ENCODE data around the gene PLA2G4E. TPM values are rescaled to one million over a fixed set of nuclear protein-coding genes. Genes with fewer than 3 reads are reported as not detected.

PLA2G4E gene
- total RNA-seq, 2 donors from 2014 or later, result 0.13 TPM; not detected in 1

DNA sequence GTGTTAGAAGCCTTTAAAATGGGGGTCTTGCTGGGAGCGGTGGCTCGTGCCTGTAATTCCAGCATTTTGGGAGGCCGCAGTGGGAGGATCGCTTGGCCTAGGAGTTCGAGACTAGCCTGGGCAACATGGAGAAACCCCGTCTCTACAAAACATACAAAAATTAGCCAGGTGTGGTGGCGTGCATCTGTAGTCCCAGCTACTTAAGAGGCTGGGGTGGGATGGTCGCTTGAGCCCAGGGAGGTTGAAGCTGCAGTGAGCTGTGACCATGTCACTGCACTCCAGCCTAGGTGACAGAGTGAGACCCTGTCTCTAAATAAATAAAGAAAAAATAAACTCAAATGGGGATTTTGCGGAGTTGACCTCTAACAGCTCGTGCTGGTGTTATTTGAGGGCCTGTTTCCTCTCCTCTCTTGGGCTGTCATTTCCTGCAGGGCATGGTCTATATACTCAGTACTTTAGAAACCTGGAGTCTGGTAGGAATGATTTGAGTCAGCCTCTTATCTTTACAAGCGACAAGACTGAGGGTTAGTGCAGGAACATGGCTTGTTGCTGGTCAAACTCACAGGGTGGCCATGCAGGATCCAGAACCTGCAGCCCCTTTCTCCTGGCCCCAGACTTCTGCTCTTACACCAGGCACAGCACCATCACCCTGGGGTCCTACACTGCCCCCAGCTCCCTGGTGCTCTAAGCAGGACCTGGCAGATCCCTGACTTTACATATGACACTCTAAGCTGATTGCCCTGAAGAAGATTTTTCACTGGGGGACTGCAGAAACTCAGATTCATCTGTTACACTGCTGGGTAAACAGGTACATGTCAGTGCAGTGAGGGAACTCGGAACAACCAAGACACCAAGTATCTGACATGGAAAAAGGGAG lies 63.6 kb downstream of the PLA2G4E start:
- Mint-ChIP-seq H3K27ac (peak overlapping the region; percentile 69), H3K4me1 (peaks cover 15% of the 10 kb centered on the region), H3K9me3 (no peaks in the 10 kb centered on the region), H3K4me3 (peak overlapping the region; percentile 50), H3K27me3 (no peaks in the 10 kb centered on the region), H3K36me3 (ENCODE audit: low read depth) (peaks cover 81% of the 10 kb centered on the region)
- peak; percentile 99 for ATAC-seq (replicated peaks)

DNA sequence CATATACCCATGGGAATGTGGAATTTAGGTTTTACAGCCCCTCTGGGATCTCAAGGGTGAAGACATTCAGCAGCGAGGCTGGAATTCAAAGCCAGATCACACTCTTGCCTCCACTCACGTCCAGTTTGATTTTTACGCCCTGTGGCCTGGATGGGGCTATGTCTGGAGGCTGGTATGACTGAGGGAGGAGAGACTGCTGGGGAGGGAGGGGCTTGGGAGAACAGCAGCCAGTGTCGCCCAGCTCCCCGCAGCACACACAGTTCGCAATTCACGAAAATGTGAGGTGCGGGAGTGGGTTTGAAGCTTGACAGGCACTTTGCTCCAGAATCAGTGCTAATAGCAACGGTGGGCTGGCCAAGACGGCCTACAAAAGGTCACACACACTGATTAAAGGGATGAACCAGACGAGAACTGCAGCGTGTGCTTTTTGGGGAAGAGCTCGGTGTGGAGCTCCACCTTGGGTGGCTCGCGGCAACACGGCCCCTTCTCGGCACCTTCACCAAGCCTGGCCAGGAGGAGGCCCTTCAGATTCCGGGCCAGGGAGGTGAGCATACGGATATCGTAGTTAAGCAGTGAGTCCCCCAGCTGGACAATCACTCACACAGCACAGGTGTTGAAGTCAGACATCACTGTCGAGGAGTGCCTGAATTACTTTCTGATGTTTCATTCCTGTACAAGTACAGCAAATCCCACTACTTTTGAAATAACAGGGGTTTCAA lies 64.9 kb downstream of the PLA2G4E start:
- Mint-ChIP-seq H3K9me3 (no peaks in the 10 kb centered on the region), H3K36me3 (ENCODE audit: low read depth) (peaks cover 88% of the 10 kb centered on the region), H3K27ac (no peak overlapping the region), H3K27me3 (no peaks in the 10 kb centered on the region), H3K4me3 (no peak overlapping the region), H3K4me1 (peaks cover 7% of the 10 kb centered on the region)
- ATAC-seq (replicated peaks), result no peak

DNA sequence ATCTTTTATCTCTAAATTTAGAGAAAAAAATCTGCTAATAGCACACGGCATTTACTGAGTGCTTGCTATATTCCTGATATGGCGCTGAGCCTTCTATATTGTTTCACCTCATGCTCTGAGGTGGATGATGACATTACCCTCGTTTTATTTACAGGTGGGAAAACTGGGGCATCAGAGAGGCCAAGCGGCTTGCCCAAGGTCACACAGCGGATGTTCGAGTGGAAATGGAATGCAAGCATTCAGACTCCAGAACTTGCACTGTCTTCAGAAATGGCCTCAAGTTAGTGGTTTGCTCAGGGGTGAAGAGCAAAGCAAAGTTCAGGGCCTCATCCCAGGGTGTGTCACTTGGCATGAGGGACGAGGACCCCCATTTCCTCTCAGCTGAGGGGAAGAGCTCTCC lies 65.7 kb downstream of the PLA2G4E start:
- H3K36me3 Mint-ChIP-seq (ENCODE audit: low read depth), result peaks cover 96% of the 10 kb centered on the region
- no peak overlapping the region for H3K4me3 Mint-ChIP-seq
- peaks cover 7% of the 10 kb centered on the region for H3K4me1 Mint-ChIP-seq
- no peaks in the 10 kb centered on the region for H3K9me3 Mint-ChIP-seq
- H3K27ac Mint-ChIP-seq, result no peak overlapping the region
- H3K27me3 Mint-ChIP-seq, result no peaks in the 10 kb centered on the region
- no peak for ATAC-seq (replicated peaks)

DNA sequence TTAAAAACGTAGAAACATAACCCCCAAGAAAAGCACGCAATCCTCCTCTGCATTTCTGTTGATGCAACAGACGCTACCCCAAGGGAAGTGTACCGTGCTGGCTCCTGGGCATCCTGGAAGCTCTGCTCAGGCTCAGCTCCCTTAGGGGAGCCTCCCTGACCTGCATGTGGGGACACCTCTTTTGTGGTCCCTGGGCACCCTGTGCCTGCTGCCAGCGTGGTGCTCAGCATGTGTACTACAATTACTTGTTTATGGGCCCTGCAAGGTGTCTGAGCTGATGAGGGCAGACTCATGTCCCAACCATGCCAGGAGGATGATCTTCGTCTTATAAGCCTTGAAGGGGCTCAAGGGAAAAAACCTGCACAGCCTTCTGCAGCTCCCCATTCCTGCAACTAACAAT lies 66.8 kb downstream of the PLA2G4E start:
- H3K4me1 Mint-ChIP-seq, result peaks cover 7% of the 10 kb centered on the region
- H3K36me3 Mint-ChIP-seq (ENCODE audit: low read depth), result peaks cover 96% of the 10 kb centered on the region
- no peaks in the 10 kb centered on the region for H3K9me3 Mint-ChIP-seq
- no peak overlapping the region for H3K4me3 Mint-ChIP-seq
- no peak overlapping the region for H3K27ac Mint-ChIP-seq
- ATAC-seq (replicated peaks), result no peak
- no peaks in the 10 kb centered on the region for H3K27me3 Mint-ChIP-seq

DNA sequence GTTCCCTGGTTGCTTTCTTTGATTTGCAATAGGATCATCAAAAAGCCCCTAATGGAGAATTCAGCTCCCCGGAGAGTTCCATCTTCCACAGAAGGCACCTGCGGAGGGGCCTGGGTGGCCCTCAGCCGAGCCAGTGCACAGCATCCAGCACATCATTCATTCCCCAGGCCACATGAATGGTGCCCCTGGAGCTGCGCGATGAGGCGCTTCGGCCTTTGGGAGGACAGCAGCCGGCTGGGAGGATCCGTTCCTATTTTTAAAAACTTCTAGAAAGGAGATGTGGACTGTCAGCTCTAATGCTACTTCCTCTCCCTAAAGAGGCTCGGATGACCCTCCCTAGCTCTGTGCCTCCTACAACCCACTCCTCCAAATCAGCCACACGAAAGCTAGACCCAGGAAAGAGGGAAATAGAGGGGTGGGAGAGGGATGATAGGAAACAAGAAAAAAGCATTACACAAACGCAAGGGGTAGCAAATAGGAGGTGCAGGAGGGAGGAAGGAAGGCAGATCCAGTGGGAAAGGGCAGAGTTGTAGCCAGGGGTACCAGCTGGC lies 68.8 kb downstream of the PLA2G4E start:
- H3K27ac Mint-ChIP-seq, result peak overlapping the region; percentile 25
- H3K4me3 Mint-ChIP-seq, result no peak overlapping the region
- no peaks in the 10 kb centered on the region for H3K4me1 Mint-ChIP-seq
- H3K27me3 Mint-ChIP-seq, result no peaks in the 10 kb centered on the region
- H3K9me3 Mint-ChIP-seq, result no peaks in the 10 kb centered on the region
- H3K36me3 Mint-ChIP-seq (ENCODE audit: low read depth), result peaks cover 83% of the 10 kb centered on the region
- no peak for ATAC-seq (replicated peaks)

DNA sequence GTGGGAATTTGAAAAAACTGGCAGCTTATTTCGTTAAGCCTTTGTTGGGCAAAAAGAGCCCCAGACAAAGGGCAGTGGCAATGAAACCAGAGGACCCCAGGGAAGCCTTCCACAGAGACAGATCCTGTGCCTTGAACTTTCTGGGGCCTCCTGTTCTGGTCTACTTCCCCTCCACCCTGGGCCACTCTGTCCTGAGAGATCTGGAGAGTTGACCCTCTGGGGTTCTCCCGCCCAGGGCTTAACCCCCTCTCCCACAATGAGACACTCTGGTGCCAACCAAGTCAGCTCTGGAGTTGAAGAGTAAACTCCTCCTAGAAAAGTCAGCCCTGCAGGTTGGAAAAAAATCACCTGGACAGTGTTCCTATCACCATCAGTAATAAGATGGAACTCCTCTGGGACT lies 69.3 kb downstream of the PLA2G4E start:
- H3K4me1 Mint-ChIP-seq, result no peaks in the 10 kb centered on the region
- ATAC-seq (replicated peaks), result no peak
- peaks cover 80% of the 10 kb centered on the region for H3K36me3 Mint-ChIP-seq (ENCODE audit: low read depth)
- no peaks in the 10 kb centered on the region for H3K27me3 Mint-ChIP-seq
- H3K27ac Mint-ChIP-seq, result peak overlapping the region; percentile 25
- H3K9me3 Mint-ChIP-seq, result no peaks in the 10 kb centered on the region
- no peak overlapping the region for H3K4me3 Mint-ChIP-seq

DNA sequence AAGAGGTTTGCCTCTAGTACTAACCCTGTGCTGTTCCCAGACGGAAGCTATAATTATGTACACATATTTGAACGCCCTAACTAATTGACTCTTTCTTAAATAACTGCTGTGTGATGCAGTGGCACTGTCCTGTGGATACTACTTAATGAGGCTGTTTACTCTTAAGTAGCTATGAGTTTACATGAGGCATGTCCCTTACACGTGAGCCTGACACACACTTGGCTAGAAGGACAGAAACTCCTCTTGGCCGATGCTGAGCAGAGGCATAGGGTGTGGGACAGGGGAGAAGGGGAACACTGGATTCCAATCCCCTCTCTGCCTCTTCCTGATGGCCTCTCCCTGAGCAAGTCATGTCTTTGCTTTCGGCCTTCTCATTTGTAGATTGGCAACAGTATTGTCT lies 70.4 kb downstream of the PLA2G4E start:
- Mint-ChIP-seq H3K27ac (no peak overlapping the region), H3K4me1 (no peaks in the 10 kb centered on the region), H3K27me3 (no peaks in the 10 kb centered on the region), H3K36me3 (ENCODE audit: low read depth) (peaks cover 79% of the 10 kb centered on the region), H3K4me3 (no peak overlapping the region), H3K9me3 (no peaks in the 10 kb centered on the region)
- ATAC-seq (replicated peaks), result no peak

DNA sequence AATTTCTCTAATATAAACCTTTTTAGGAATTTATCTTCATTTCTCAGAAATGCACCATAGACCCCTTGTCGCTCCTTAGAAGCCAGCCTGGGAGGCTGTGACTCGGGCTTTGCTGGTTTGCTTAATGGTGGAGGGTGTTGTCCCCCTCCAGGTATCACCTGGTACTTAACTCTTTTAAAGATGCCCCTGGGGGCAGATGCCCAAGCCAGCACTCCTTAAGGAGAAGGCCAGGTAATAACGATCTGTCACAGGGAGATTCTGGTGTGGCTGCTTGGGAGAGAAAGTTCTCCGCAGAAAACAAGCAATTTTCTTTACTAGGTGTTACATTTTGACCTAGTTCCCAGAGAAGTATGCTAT lies 70.7 kb downstream of the PLA2G4E start:
- no peaks in the 10 kb centered on the region for H3K27me3 Mint-ChIP-seq
- peaks cover 4% of the 10 kb centered on the region for H3K4me1 Mint-ChIP-seq
- no peak overlapping the region for H3K27ac Mint-ChIP-seq
- no peaks in the 10 kb centered on the region for H3K9me3 Mint-ChIP-seq
- no peak overlapping the region for H3K4me3 Mint-ChIP-seq
- no peak for ATAC-seq (replicated peaks)
- H3K36me3 Mint-ChIP-seq (ENCODE audit: low read depth), result peaks cover 79% of the 10 kb centered on the region

DNA sequence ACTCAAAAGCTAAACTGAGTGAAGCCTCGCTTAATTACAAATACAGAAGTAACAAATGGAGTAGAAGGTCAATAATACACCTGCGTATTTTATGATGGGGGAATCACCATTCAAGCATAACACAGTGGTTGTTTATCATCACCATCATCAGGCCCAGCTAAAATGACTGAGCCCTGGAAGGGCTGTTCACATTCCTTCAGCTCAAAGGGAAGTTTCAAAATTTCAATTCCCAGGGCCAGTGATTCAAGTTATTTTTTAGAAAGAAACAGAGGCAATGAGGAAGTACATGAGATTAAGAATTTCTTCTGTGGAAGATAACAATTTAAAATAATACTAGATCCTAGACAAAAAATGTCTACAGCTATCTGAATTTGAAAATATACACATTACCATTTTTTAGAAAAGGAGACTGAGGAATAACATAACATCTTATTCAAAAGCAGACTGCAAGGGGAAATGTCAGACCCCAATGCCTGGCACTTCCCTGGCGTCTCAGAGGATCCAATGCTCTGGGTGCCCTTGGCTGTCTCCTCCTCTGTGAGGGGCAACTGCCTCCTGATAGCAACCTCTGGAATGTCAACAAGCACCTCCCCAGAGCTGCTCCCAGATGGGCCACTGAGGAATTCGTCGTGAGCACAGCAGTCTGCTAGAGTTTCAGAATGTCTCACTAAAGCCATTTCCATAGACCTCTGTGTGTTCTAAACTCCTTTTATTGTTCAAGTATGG lies 71.3 kb downstream of the PLA2G4E start:
- peaks cover 6% of the 10 kb centered on the region for H3K4me1 Mint-ChIP-seq
- H3K27ac Mint-ChIP-seq, result no peak overlapping the region
- H3K36me3 Mint-ChIP-seq (ENCODE audit: low read depth), result peaks cover 76% of the 10 kb centered on the region
- no peak overlapping the region for H3K4me3 Mint-ChIP-seq
- no peaks in the 10 kb centered on the region for H3K9me3 Mint-ChIP-seq
- no peak for ATAC-seq (replicated peaks)
- H3K27me3 Mint-ChIP-seq, result no peaks in the 10 kb centered on the region

DNA sequence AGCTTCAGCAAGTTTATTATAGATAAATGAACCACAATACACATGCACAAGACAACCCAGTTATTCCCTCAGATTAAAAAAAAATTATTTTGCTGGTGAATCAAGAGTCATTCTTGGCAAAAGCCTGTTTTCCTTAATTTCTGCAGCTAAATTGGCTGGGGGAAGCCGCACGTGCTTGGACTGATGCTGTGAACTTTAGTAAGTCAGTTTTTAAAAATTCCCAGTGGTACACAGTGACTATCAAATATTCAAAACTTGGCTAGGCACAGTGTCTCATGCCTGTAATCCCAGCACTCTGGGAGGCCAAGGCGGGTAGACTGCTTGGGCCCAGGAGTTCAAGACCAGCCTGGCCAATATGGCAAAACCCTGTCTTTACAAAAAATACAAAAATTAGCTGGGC lies 72.4 kb downstream of the PLA2G4E start:
- no peaks in the 10 kb centered on the region for H3K9me3 Mint-ChIP-seq

DNA sequence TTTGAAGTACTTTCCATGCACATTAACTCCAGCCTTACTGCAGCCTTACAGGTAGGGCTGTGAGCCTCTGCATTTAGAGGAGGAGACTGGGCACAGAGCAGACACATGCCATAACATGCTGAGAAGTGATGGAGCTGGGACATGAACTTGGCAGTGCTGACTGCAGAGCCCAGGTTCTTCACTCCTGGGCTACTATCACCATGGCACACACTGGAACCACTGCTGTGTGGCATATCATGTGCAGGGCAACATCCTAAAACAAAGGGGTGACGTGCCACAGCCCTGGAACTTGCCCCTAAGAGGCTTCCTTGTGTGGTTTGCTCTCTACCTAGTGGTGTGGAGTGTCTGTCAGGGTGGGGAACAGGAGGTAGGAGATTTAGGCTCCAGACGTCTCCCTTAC lies 73.9 kb downstream of the PLA2G4E start:
- Mint-ChIP-seq H3K4me3 (no peak overlapping the region), H3K27ac (peak overlapping the region; percentile 61), H3K27me3 (no peaks in the 10 kb centered on the region), H3K9me3 (no peaks in the 10 kb centered on the region), H3K36me3 (ENCODE audit: low read depth) (peaks cover 75% of the 10 kb centered on the region), H3K4me1 (peaks cover 6% of the 10 kb centered on the region)
- no peak for ATAC-seq (replicated peaks)

More for the DNA sequence above, 72.4 kb downstream of the PLA2G4E start:
- Mint-ChIP-seq H3K27me3 (no peaks in the 10 kb centered on the region), H3K27ac (no peak overlapping the region), H3K4me3 (no peak overlapping the region), H3K4me1 (peaks cover 6% of the 10 kb centered on the region), H3K36me3 (ENCODE audit: low read depth) (peaks cover 75% of the 10 kb centered on the region)
- no peak for ATAC-seq (replicated peaks)

DNA sequence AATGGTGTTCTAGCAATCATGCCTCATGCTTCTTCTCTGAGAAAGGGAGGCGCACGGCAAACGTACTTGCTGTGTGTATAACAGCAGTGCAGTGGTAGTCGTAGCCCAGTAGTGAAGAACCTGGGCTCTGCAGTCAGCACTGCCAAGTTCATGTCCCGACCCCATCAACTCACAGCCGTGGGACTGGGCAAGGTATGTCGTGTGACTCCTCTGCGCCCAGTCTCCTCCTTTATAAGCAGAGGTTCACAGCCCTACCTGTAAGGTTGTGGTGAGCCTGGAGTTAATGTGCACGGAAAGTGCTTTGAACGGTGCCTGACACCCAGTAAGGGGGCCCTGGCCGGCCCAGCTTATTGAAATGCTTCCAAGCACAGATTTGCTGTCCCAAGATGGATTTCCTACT lies 75.1 kb downstream of the PLA2G4E start:
- Mint-ChIP-seq H3K4me3 (no peak overlapping the region), H3K9me3 (no peaks in the 10 kb centered on the region), H3K36me3 (ENCODE audit: low read depth) (peaks cover 75% of the 10 kb centered on the region), H3K4me1 (peaks cover 10% of the 10 kb centered on the region), H3K27me3 (no peaks in the 10 kb centered on the region), H3K27ac (peak overlapping the region; percentile 12)
- ATAC-seq (replicated peaks), result no peak

DNA sequence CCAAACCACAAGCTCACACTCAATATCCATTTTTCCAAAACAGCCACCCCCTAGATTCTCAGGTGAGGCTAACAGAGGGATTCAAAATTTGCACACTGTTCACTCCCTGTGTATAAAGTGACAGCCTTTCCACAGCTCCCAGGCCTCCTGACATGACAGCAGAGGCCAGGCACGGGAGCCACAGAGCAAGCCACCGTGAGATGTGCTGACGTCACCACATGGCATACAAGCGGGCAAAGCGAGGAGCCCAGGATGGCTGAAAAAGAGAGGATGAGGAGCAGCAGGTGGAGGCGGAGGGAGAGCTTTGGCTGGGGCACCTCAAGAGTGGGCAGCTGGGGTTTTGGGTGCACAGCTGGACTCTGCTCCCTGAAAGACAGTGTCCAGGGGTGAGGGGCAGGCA lies 75.6 kb downstream of the PLA2G4E start:
- no peak for ATAC-seq (replicated peaks)
- H3K9me3 Mint-ChIP-seq, result no peaks in the 10 kb centered on the region
- H3K36me3 Mint-ChIP-seq (ENCODE audit: low read depth), result peaks cover 75% of the 10 kb centered on the region
- H3K27ac Mint-ChIP-seq, result peak overlapping the region; percentile 71
- H3K4me1 Mint-ChIP-seq, result peaks cover 15% of the 10 kb centered on the region
- H3K27me3 Mint-ChIP-seq, result no peaks in the 10 kb centered on the region
- no peak overlapping the region for H3K4me3 Mint-ChIP-seq

DNA sequence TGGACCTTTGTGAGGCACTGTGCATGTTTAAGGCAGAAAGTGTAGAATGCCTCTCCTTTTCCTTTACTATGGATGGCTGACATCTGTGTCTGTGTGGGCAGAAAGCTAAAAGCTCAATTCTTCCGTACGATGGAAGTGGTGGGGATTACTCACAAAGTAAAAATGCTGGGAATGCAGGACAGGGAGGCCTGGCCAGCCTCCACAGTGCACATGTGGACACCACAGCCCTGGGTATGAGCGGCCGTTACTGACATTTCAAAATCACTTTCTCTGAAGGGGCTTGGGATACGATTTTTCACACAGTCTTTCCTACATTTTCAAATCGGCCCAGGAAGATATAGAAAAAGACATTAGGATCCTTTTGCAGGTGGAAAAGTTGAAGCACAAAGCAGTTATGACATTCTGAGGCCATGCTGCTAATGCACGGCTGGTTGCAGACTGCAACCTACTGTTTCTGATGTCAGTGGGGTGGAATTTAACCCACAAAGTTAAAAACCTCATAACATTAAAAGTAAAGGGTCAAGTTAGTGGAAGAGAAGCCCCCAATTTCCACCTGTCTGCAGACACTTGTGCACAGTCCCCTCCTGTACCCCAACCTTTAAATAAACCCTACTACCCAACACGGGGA lies 76.4 kb downstream of the PLA2G4E start:
- H3K27ac Mint-ChIP-seq, result peak overlapping the region; percentile 34
- peaks cover 75% of the 10 kb centered on the region for H3K36me3 Mint-ChIP-seq (ENCODE audit: low read depth)
- H3K4me1 Mint-ChIP-seq, result peaks cover 16% of the 10 kb centered on the region
- H3K27me3 Mint-ChIP-seq, result no peaks in the 10 kb centered on the region
- ATAC-seq (replicated peaks), result no peak
- H3K9me3 Mint-ChIP-seq, result no peaks in the 10 kb centered on the region
- no peak overlapping the region for H3K4me3 Mint-ChIP-seq
